Mucosa of descending colon (tissue), 3 donors: ENCODE results near the gene MAP2K7. TPM values are rescaled to one million over a fixed set of nuclear protein-coding genes. Genes with fewer than 3 reads are reported as not detected.

Experiments
- ATAC-seq: fragments of 200-7000 bp; cut with Tn5 transposase; one replicate; pipeline ENCODE4 v1.9.1; 2020; ENCODE audit warnings: mild to moderate bottlenecking, moderate library complexity
- DNase-seq, 3 donors: peaks; one replicate each; pipeline ENCODE4 v3.0.0-alpha.2; 2020
- H3K36me3 ChIP-seq: fragments of 200-600 bp; one replicate; pipeline ENCODE4 v1.8.0; 2021; ENCODE audit warnings: low read depth, mild to moderate bottlenecking
- H3K4me1 ChIP-seq: fragments of 200-600 bp; one replicate; pipeline ENCODE4 v1.8.0; 2021; ENCODE audit warnings: low read depth, mild to moderate bottlenecking
- H3K4me3 ChIP-seq: fragments of 200-600 bp; one replicate; pipeline ENCODE4 v1.8.0; 2021; ENCODE audit warnings: mild to moderate bottlenecking
- H3K9me3 ChIP-seq: fragments of 200-600 bp; one replicate; pipeline ENCODE4 v1.8.0; 2021; ENCODE audit warnings: mild to moderate bottlenecking
- intact Hi-C, 2 donors: fragments of 100-400 bp; cut with DNase I in 1 of 2; cut with micrococcal nuclease in 1 of 2; formaldehyde crosslinking; loops; one replicate each; pipeline versions ENCODE4 v1.11.0 to v1.11.1; 2022; cut with DNase I, micrococcal nuclease
- total RNA-seq, 3 donors: library from RNA; stranded (reverse); fragmentation: NEBNext Ultra II Directional in 2 of 3; extraction: Animal tissue kit (Norgen Biotek cat#: 25700) in 2 of 3; gene quantifications; one replicate each; pipeline versions ENCODE4 v1.2.1 to v1.2.4, GENCODE V29; 2021 to 2023
- TF ChIP-seq, protein P1 (sequence below): fragments of 200-600 bp; IDR thresholded peaks from one replicate; pipeline ENCODE4 v1.8.0; 2022; ENCODE audit warnings: antibody characterized with exemption, mild to moderate bottlenecking
- donor health status: DM: no; HTN: no; CAD: no; lungs with moderate emphysema.
- donor health status: DM: no; HTN: no; CAD: no.
- donor health status: DM: no; HTN: yes; CAD: no.

The MAP2K7 gene
- total RNA-seq, 3 donors from 2014 or later: 31.5 to 49.2 (median 41.7) TPM

GRCh38 chr19:7872306-7873204 is 31.1 kb upstream of the MAP2K7 start:
- intact Hi-C loops: no loop called here
- no peak for DNase-seq
- no peak overlapping the region for H3K4me3 ChIP-seq
- H3K9me3 ChIP-seq: no peaks in the 10 kb centered on the region
- no peaks in the 10 kb centered on the region for H3K36me3 ChIP-seq
- TF ChIP-seq, protein P1, sequence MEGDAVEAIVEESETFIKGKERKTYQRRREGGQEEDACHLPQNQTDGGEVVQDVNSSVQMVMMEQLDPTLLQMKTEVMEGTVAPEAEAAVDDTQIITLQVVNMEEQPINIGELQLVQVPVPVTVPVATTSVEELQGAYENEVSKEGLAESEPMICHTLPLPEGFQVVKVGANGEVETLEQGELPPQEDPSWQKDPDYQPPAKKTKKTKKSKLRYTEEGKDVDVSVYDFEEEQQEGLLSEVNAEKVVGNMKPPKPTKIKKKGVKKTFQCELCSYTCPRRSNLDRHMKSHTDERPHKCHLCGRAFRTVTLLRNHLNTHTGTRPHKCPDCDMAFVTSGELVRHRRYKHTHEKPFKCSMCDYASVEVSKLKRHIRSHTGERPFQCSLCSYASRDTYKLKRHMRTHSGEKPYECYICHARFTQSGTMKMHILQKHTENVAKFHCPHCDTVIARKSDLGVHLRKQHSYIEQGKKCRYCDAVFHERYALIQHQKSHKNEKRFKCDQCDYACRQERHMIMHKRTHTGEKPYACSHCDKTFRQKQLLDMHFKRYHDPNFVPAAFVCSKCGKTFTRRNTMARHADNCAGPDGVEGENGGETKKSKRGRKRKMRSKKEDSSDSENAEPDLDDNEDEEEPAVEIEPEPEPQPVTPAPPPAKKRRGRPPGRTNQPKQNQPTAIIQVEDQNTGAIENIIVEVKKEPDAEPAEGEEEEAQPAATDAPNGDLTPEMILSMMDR: no peak
- H3K4me1 ChIP-seq: peaks cover 35% of the 10 kb centered on the region
- ATAC-seq: no peak

- TF ChIP-seq, protein P1: no peak
- no peak overlapping the region for H3K4me3 ChIP-seq
- intact Hi-C loops: no loop called here
- no peaks in the 10 kb centered on the region for H3K9me3 ChIP-seq
- no peaks in the 10 kb centered on the region for H3K36me3 ChIP-seq
- DNase-seq (no peak), ATAC-seq (no peak)
- peaks cover 29% of the 10 kb centered on the region for H3K4me1 ChIP-seq
Observed at GRCh38 chr19:7873304-7874075, 30.2 kb upstream of the MAP2K7 start.

DNA sequence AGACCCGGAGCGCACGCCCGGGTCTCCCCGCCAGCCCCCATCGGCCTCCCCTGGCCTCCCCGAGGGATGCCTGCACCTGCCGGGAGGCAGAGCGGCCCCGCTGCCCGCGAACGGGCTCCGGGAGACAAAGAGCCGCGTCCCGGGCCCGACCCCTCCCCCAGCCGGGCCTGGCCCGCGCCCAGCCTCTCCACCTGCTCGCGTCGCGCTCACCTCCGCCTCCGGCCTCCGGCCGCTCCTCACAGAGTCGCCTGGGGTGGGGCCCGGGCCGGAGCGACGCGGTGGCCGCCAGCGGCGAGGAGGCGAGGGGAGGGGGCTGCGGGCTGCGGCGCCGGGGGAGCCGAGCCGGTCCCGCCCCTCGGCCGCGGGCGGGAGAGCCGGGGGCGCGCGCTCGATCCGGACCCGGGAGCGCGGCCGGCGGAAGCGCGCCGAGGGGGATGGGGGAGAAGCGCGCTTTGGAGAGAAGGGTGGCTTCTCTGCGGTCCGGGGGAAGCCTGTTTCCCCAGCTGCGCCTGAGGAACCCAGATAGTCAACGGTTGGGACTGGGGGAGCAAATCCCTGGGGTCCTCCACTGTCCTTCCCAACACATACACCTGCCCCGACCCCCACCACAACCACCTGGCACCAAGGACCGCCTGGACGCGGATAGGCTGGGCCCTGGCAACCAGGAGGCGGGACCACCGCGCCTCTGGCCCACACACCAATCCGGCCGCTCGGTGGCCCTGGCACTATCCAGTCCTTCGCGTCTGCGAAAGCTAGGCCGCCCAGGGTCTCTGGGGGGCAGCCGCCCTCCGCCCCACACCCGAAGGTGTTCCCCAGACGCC is 29.4 kb upstream of the MAP2K7 start, which contains the start of gene PRR36:
Gene PRR36, minus strand, starts transcription at position 315 of the 821 bp plus-strand sequence. CDS start 701 bp downstream, outside the sequence.
- intact Hi-C loops: no loop called here
- H3K36me3 ChIP-seq: no peaks in the 10 kb centered on the region
- H3K4me3 ChIP-seq: no peak within 1 kb of the TSS
- TF ChIP-seq, protein P1: no peak
- no peak for ATAC-seq
- DNase-seq: no peak
- peaks cover 23% of the 10 kb centered on the region for H3K4me1 ChIP-seq
- no peaks in the 10 kb centered on the region for H3K9me3 ChIP-seq

DNA sequence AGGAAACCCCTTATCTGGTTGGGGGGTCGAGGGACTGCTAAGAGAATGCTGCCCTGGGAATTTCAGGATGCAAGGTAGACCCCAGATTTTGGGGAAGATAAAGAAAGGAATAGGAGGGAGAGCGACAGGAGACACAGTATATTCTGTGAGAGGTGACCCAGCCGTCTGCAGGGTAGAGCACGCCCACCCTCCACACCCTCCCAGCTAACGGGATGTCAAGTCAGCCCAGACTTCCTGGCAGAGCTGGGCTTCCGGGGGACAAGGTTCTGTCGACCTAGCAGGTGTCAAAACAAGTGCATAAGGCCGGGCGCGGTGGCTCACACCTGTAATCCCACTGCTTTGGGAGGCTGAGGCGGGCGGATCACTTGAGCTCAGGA is 28.8 kb upstream of the MAP2K7 start:
- no peak for DNase-seq
- H3K9me3 ChIP-seq: no peaks in the 10 kb centered on the region
- H3K4me1 ChIP-seq: peaks cover 22% of the 10 kb centered on the region
- TF ChIP-seq, protein P1: no peak
- H3K36me3 ChIP-seq: no peaks in the 10 kb centered on the region
- ATAC-seq: no peak
- intact Hi-C loops: no loop called here
- H3K4me3 ChIP-seq: no peak overlapping the region

GRCh38 chr19:7877249-7877836 is 26.3 kb upstream of the MAP2K7 start:
- no peak for ATAC-seq
- Histone ChIP-seq H3K4me3 (no peak overlapping the region), H3K9me3 (no peaks in the 10 kb centered on the region), H3K4me1 (peaks cover 10% of the 10 kb centered on the region), H3K36me3 (no peaks in the 10 kb centered on the region)
- no peak for DNase-seq
- TF ChIP-seq, protein P1: no peak
- intact Hi-C loops: no loop called here
